HEK293T (cell line): ENCODE measurements around the gene CTAGE1.
A peak's percentile ranks its signal among the peaks of the same experiment; 100 is the strongest.
"Not testable (repeated sequence)": the region's sequence is repeated elsewhere in the genome, so short reads cannot be mapped to it uniquely, and the experiment has no call there.

Experiments
- CTCF ChIA-PET: fragments of 350-600 bp; formaldehyde crosslinking; extraction: SDS; loops from one replicate; lab custom pipeline; 2021; ENCODE audit warnings: antibody characterized with exemption, inconsistent platforms; lab: Yijun Ruan, JAX
- POLR2A ChIA-PET: fragments of 350-600 bp; formaldehyde crosslinking; extraction: SDS; loops from one replicate; lab custom pipeline; 2020; ENCODE audit warnings: antibody characterized with exemption, inconsistent platforms; lab: Yijun Ruan, JAX
- DNase-seq: peaks from one replicate; pipeline ENCODE4 v3.0.0; 2012; ENCODE audit warnings: mixed read lengths; ENCODE audit errors: extremely low spot score
- ARNT ChIP-seq: fragments of 450-650 bp; IDR thresholded peaks from 2 replicates; pipeline ENCODE4 v1.6.1; 2017; ENCODE audit warnings: mild to moderate bottlenecking
- BHLHE40 ChIP-seq: fragments of 450-650 bp; IDR thresholded peaks from 2 replicates; pipeline ENCODE4 v1.6.1; 2016; ENCODE audit warnings: mild to moderate bottlenecking, moderate library complexity, borderline replicate concordance
- CTBP1 ChIP-seq: fragments of 450-650 bp; IDR thresholded peaks from 2 replicates; pipeline ENCODE4 v1.6.1; 2016; ENCODE audit warnings: borderline replicate concordance
- ELF4 ChIP-seq: fragments of 450-650 bp; IDR thresholded peaks from 2 replicates; pipeline ENCODE4 v1.6.1; 2017; ENCODE audit warnings: antibody characterized with exemption
- FOXA1 ChIP-seq: fragments of 450-650 bp; IDR thresholded peaks from 2 replicates; pipeline ENCODE4 v1.6.1; 2016; ENCODE audit warnings: mild to moderate bottlenecking
- FOXK2 ChIP-seq: fragments of 450-650 bp; IDR thresholded peaks from 2 replicates; pipeline ENCODE4 v1.6.1; 2016; ENCODE audit warnings: mild to moderate bottlenecking
- FOXM1 ChIP-seq: fragments of 450-650 bp; IDR thresholded peaks from 2 replicates; pipeline ENCODE4 v1.6.1; 2017; ENCODE audit warnings: mild to moderate bottlenecking, borderline replicate concordance
- HDGF ChIP-seq: fragments of 450-650 bp; IDR thresholded peaks from 2 replicates; pipeline ENCODE4 v1.6.1; 2017; ENCODE audit warnings: antibody characterized with exemption, borderline replicate concordance
- L3MBTL2 ChIP-seq: fragments of 450-650 bp; conservative IDR thresholded peaks from 2 replicates; pipeline ENCODE4 v1.6.1; 2016; ENCODE audit warnings: mild to moderate bottlenecking
- LEF1 ChIP-seq: fragments of 450-650 bp; IDR thresholded peaks from 2 replicates; pipeline ENCODE4 v1.6.1; 2017; ENCODE audit warnings: mild to moderate bottlenecking, borderline replicate concordance
- NFRKB ChIP-seq: fragments of 450-650 bp; IDR thresholded peaks from 2 replicates; pipeline ENCODE4 v1.6.1; 2016; ENCODE audit warnings: mild to moderate bottlenecking, moderate library complexity
- PKNOX1 ChIP-seq: fragments of 450-650 bp; IDR thresholded peaks from 2 replicates; pipeline ENCODE4 v1.6.1; 2016
- SP1 ChIP-seq: fragments of 450-650 bp; IDR thresholded peaks from 2 replicates; pipeline ENCODE4 v1.6.1; 2017
- SUZ12 ChIP-seq: fragments of 450-650 bp; IDR thresholded peaks from 2 replicates; pipeline ENCODE4 v1.6.1; 2016; ENCODE audit warnings: mild to moderate bottlenecking
- TARDBP ChIP-seq: fragments of 450-650 bp; IDR thresholded peaks from 2 replicates; pipeline ENCODE4 v1.6.1; 2016
- ZNF384 ChIP-seq: fragments of 450-650 bp; IDR thresholded peaks from 2 replicates; pipeline ENCODE4 v1.6.1; 2016

Gene CTAGE1

GRCh38 chr18:22456116-22456480 lies 38.4 kb upstream of the CTAGE1 start:
- DNase-seq, result no peak
- ChIA-PET POLR2A (no interaction called here), CTCF (interaction anchor here (0.6 kb wide), 1 partner anchor 183 kb away, joined by 3 read pairs; no protein-coding TSS in a partner anchor)
- TF ChIP-seq NFRKB, result no peak
- no peak for TF ChIP-seq L3MBTL2
- no peak for TF ChIP-seq ZNF384
- no peak for TF ChIP-seq FOXA1
- TF ChIP-seq ELF4, result no peak
- TF ChIP-seq ARNT, result no peak
- no peak for TF ChIP-seq SP1
- no peak for TF ChIP-seq LEF1
- no peak for TF ChIP-seq TARDBP
- no peak for TF ChIP-seq PKNOX1
- TF ChIP-seq FOXK2, result no peak
- TF ChIP-seq CTBP1, result no peak
- no peak for TF ChIP-seq HDGF
- TF ChIP-seq BHLHE40, result no peak
- TF ChIP-seq SUZ12, result no peak
- TF ChIP-seq FOXM1, result no peak

- DNase-seq, result no peak
- no peak for TF ChIP-seq ZNF384
- TF ChIP-seq SUZ12, result no peak
- TF ChIP-seq HDGF, result no peak
- no peak for TF ChIP-seq ARNT
- TF ChIP-seq L3MBTL2, result no peak
- TF ChIP-seq FOXM1, result no peak
- no peak for TF ChIP-seq PKNOX1
- no peak for TF ChIP-seq NFRKB
- ChIA-PET CTCF (no interaction called here), POLR2A (no interaction called here)
Measured at GRCh38 chr18:22455425-22456115, 37.9 kb upstream of the CTAGE1 start.

- ChIA-PET POLR2A (no interaction called here), CTCF (no interaction called here)
- TF ChIP-seq ELF4 (no peak), FOXA1 (no peak), SUZ12 (no peak), SP1 (no peak), ARNT (no peak), LEF1 (no peak), BHLHE40 (no peak), PKNOX1 (no peak), ZNF384 (no peak), HDGF (no peak), TARDBP (no peak), FOXK2 (no peak), FOXM1 (no peak), L3MBTL2 (no peak), NFRKB (no peak), CTBP1 (no peak)
- no peak for DNase-seq
Measured at GRCh38 chr18:22453315-22453714, 35.6 kb upstream of the CTAGE1 start.

- no peak for TF ChIP-seq NFRKB
- no peak for TF ChIP-seq ELF4
- TF ChIP-seq SUZ12, result no peak
- TF ChIP-seq TARDBP, result no peak
- no peak for TF ChIP-seq SP1
- TF ChIP-seq LEF1, result no peak
- no peak for TF ChIP-seq FOXK2
- no peak for TF ChIP-seq ARNT
- no peak for TF ChIP-seq PKNOX1
- TF ChIP-seq FOXA1, result no peak
- TF ChIP-seq HDGF, result no peak
- no peak for TF ChIP-seq L3MBTL2
- no peak for DNase-seq
- CTCF ChIA-PET, result interaction anchor here (1.1 to 1.7 kb wide), 2 partner anchors 74 to 279 kb away, joined by 3 to 5 read pairs; no protein-coding TSS in a partner anchor
- POLR2A ChIA-PET, result interaction anchor here (0.8 to 1.2 kb wide), 5 partner anchors 8 to 110 kb away, joined by 3 to 4 read pairs (median 4); no protein-coding TSS in a partner anchor
Measured at GRCh38 chr18:22452226-22452668, 34.5 kb upstream of the CTAGE1 start.

- POLR2A ChIA-PET, result interaction anchor here (1.1 to 1.2 kb wide), 3 partner anchors 9 to 111 kb away, joined by 3 to 4 read pairs (median 3); no protein-coding TSS in a partner anchor
- peak; percentile 32 for DNase-seq
- TF ChIP-seq PKNOX1 (no peak), TARDBP (no peak)
- CTCF ChIA-PET, result interaction anchor here (0.9 to 1.7 kb wide), 3 partner anchors 41 to 279 kb away, joined by 3 to 5 read pairs (median 5); no protein-coding TSS in a partner anchor
Measured at GRCh38 chr18:22451796-22452195, 34.1 kb upstream of the CTAGE1 start.

- POLR2A ChIA-PET, DNase-seq: not testable (repeated sequence)
- CTCF ChIA-PET, result interaction anchor here (0.6 kb wide), 1 partner anchor 490 kb away, joined by 4 read pairs; no protein-coding TSS in a partner anchor
Measured at GRCh38 chr18:22450766-22451165, 33.1 kb upstream of the CTAGE1 start.

GRCh38 chr18:22450318-22450717 lies 32.6 kb upstream of the CTAGE1 start:
- DNase-seq, POLR2A ChIA-PET, CTCF ChIA-PET: not testable (repeated sequence)

- DNase-seq, POLR2A ChIA-PET, CTCF ChIA-PET: not testable (repeated sequence)
Measured at GRCh38 chr18:22449753-22450152, 32.0 kb upstream of the CTAGE1 start.
